Fibroblast of the aortic adventitia (primary cell): ENCODE results near the gene SLCO2B1. TPM values are rescaled to one million over a fixed set of nuclear protein-coding genes. Genes with fewer than 3 reads are reported as not detected.

Experiments used
- DNase-seq: peaks from one replicate; pipeline ENCODE4 v3.0.0-alpha.2; 2010; ENCODE audit warnings: low read depth
- H3K4me3 ChIP-seq: 2 replicates; pipeline ENCODE4 v1.5.1; 2011; ENCODE audit warnings: low read depth, mild to moderate bottlenecking, control low read depth, low read length, moderate library complexity
- CTCF ChIP-seq: IDR thresholded peaks from 2 replicates; pipeline ENCODE4 v1.5.1; 2011; ENCODE audit warnings: mild to moderate bottlenecking, low read length, control low read depth, inconsistent platforms; ENCODE audit not compliant: insufficient read depth
- total RNA-seq: library from RNA; depleted of rRNA; stranded (reverse); fragments of >200 nt; gene quantifications from 2 replicates; pipeline ENCODE4 v1.2.3, GENCODE V29; 2012; ENCODE audit warnings: low replicate concordance

Gene SLCO2B1
- total RNA-seq, 1 donor, result not detected

DNA sequence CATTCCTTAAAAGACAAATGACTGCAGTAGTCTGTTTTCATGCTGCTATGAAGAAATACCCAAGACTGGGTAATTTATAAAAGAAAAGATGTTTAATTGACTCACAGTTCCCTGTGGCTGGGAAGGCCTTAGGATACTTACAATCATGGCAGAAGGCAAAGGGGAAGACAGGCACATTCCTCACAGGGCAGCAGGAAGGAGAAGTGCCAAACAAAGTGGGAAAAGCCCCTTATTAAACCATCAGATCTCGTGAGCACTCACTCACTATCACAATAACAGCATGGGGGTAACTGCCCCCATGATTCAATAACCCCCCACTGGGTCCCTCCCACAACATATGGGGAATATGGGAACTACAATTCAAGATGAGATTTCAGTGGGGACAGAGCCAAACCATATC, 37.9 kb upstream of the SLCO2B1 start:
- no peak overlapping the region for H3K4me3 ChIP-seq
- no peak for TF ChIP-seq CTCF
- no peak for DNase-seq

- TF ChIP-seq CTCF, result no peak
- DNase-seq, result no peak
- H3K4me3 ChIP-seq, result no peak overlapping the region
Measured at GRCh38 chr11:75114465-75114864, 36.4 kb upstream of the SLCO2B1 start.

DNA sequence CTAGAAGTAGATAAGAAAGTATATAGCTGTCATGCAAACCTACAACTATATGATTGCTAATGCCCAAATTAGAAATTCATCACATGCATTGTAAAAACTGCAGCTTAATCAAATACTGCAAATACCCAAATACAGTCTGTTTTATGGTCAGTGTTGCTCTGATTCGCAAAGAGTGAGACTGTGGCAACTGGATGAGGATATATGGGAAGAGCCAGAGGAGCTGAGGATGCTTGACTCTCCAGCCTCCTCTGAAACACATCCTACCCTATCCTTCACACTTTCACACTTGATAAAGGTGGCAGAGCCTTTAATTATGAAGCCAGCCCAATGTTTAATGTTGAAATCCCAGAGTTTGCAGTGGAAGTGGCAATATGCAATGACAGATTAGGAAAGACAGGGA, 32.3 kb upstream of the SLCO2B1 start:
- DNase-seq, result no peak
- TF ChIP-seq CTCF, result no peak
- H3K4me3 ChIP-seq, result no peak overlapping the region

GRCh38 chr11:75126564-75126963, 24.3 kb upstream of the SLCO2B1 start:
- TF ChIP-seq CTCF, result no peak
- H3K4me3 ChIP-seq, result no peak overlapping the region
- no peak for DNase-seq

- no peak overlapping the region for H3K4me3 ChIP-seq
- no peak for DNase-seq
- TF ChIP-seq CTCF, result no peak
Measured at GRCh38 chr11:75132080-75132479, 18.8 kb upstream of the SLCO2B1 start.

- no peak overlapping the region for H3K4me3 ChIP-seq
- TF ChIP-seq CTCF, result no peak
- DNase-seq, result no peak
Measured at GRCh38 chr11:75133976-75134375, 16.9 kb upstream of the SLCO2B1 start.

DNA sequence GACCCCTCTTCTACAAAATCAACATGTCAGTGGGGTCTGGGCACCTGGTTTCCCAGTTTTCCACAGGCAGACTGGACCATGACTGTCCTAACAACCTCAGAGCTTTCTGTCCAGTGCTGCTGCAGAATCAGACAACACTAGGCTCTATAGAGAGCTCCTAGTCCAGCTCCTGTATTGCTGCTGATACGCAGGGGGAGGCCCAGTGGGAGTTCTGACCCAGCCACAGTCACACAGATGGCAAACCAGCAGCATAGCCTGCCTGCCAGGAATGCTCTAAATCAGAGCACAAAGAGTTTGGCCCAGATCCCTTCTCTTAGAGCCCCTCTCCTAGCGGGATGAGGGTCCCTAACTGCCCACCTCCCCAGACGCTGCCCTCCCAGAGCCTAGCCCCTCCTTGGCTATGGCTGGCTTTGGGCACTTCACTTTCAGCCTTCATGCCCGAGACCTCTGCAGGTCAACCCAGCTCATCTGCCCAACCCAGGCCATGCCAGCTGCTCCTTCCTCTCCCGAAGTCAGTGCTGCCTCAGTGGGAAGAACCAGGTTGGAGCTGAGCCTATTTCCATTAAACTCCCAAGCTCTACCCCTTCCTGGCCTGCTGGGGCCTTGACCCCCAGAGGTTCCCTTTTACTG, 15.8 kb upstream of the SLCO2B1 start:
- no peak for DNase-seq
- H3K4me3 ChIP-seq, result no peak overlapping the region
- TF ChIP-seq CTCF, result no peak
